A673 (cell line): ENCODE measurements around the gene RNF183.
"Not testable (repeated sequence)": the region's sequence is repeated elsewhere in the genome, so short reads cannot be mapped to it uniquely, and the experiment has no call there.

Experiments used
- EZH2 ChIP-seq: fragments of 200-600 bp; sonication (generic); IDR thresholded peaks from 2 replicates; pipeline ENCODE4 v1.6.1; 2017; ENCODE audit warnings: borderline replicate concordance, low read depth, mild to moderate bottlenecking, mixed read lengths, antibody characterized with exemption, low read length; ENCODE audit not compliant: poor library complexity, severe bottlenecking
- TF ChIP-seq, protein P1 (sequence below): fragments of 300-800, 200-600 bp; sonication (generic); conservative IDR thresholded peaks from 2 replicates; pipeline ENCODE4 v1.5.1; 2017; ENCODE audit warnings: low read depth, mild to moderate bottlenecking, antibody characterized with exemption, low read length, moderate library complexity, mixed read lengths

GRCh38 chr9:113249661-113250060 is 53.5 kb downstream of the RNF183 start:
- TF ChIP-seq EZH2 = not testable (repeated sequence)
- TF ChIP-seq, protein P1, sequence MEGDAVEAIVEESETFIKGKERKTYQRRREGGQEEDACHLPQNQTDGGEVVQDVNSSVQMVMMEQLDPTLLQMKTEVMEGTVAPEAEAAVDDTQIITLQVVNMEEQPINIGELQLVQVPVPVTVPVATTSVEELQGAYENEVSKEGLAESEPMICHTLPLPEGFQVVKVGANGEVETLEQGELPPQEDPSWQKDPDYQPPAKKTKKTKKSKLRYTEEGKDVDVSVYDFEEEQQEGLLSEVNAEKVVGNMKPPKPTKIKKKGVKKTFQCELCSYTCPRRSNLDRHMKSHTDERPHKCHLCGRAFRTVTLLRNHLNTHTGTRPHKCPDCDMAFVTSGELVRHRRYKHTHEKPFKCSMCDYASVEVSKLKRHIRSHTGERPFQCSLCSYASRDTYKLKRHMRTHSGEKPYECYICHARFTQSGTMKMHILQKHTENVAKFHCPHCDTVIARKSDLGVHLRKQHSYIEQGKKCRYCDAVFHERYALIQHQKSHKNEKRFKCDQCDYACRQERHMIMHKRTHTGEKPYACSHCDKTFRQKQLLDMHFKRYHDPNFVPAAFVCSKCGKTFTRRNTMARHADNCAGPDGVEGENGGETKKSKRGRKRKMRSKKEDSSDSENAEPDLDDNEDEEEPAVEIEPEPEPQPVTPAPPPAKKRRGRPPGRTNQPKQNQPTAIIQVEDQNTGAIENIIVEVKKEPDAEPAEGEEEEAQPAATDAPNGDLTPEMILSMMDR = not testable (repeated sequence)
